Neural cell (in vitro differentiated cells): ENCODE data around the gene SLC52A1. TPM values are rescaled to one million over a fixed set of nuclear protein-coding genes. Genes with fewer than 3 reads are reported as not detected.

ENCODE experiments used
- H2AFZ ChIP-seq: fragments of 200-600, 300-800 bp; sonication (generic), shearing (Covaris generic); 2 replicates; pipeline ENCODE4 v1.6.0; 2014; ENCODE audit warnings: low read depth, mild to moderate bottlenecking, antibody characterized with exemption, low read length, moderate library complexity
- H3F3A ChIP-seq: fragments of 200-600 bp; shearing (Covaris generic); 2 replicates; pipeline ENCODE4 v1.6.1; 2016; ENCODE audit warnings: mild to moderate bottlenecking, moderate library complexity, mixed read lengths, antibody characterized with exemption, low read length; ENCODE audit not compliant: insufficient read depth, poor library complexity, severe bottlenecking
- H3K27ac ChIP-seq: fragments of 200-600, 300-800 bp; sonication (generic), shearing (Covaris generic); 2 replicates; pipeline ENCODE4 v1.5.1; 2014; ENCODE audit warnings: mild to moderate bottlenecking, low read length, moderate library complexity
- H3K27me3 ChIP-seq: fragments of 300-800, 200-600 bp; sonication (generic), shearing (Covaris generic); 2 replicates; pipeline ENCODE4 v1.6.0; 2014; ENCODE audit warnings: mild to moderate bottlenecking, low read depth, low read length, moderate library complexity; ENCODE audit not compliant: insufficient read depth
- H3K36me3 ChIP-seq: fragments of 300-800, 200-600 bp; sonication (generic), shearing (Covaris generic); 2 replicates; pipeline ENCODE4 v1.5.1; 2014; ENCODE audit warnings: mild to moderate bottlenecking, antibody characterized with exemption, low read length, moderate library complexity; ENCODE audit not compliant: insufficient read depth
- H3K4me2 ChIP-seq: fragments of 300-800, 200-600 bp; sonication (generic), shearing (Covaris generic); 2 replicates; pipeline ENCODE4 v1.6.0; 2014; ENCODE audit warnings: mild to moderate bottlenecking, low read length
- H3K4me3 ChIP-seq: fragments of 300-800, 200-600 bp; sonication (generic), shearing (Covaris generic); 2 replicates; pipeline ENCODE4 v1.5.1; 2014; ENCODE audit warnings: mild to moderate bottlenecking, low read length, moderate library complexity
- H3K79me2 ChIP-seq: fragments of 200-600 bp; shearing (Covaris generic); replicated peaks from 2 replicates; pipeline ENCODE4 v1.6.0; 2014; ENCODE audit warnings: mild to moderate bottlenecking, low read length, moderate library complexity; ENCODE audit not compliant: insufficient read depth
- H3K9ac ChIP-seq: fragments of 300-800, 200-600 bp; sonication (generic), shearing (Covaris generic); 2 replicates; pipeline ENCODE4 v1.6.1; 2016; ENCODE audit warnings: mild to moderate bottlenecking, low read length, mixed read lengths
- H3K9me2 ChIP-seq: fragments of 200-600 bp; shearing (Covaris generic); 2 replicates; pipeline ENCODE4 v1.6.1; 2016; ENCODE audit warnings: mild to moderate bottlenecking, low read length, mixed read lengths; ENCODE audit not compliant: insufficient read depth
- H3K9me3 ChIP-seq: fragments of 200-600, 300-800 bp; sonication (generic), shearing (Covaris generic); 2 replicates; pipeline ENCODE4 v1.6.1; 2016; ENCODE audit warnings: mild to moderate bottlenecking, mixed run types, low read length, moderate library complexity, mixed read lengths
- H4K20me1 ChIP-seq: fragments of 200-600 bp; shearing (Covaris generic); 2 replicates; pipeline ENCODE4 v1.6.1; 2016; ENCODE audit warnings: mild to moderate bottlenecking, mixed run types; ENCODE audit not compliant: insufficient read depth
- CTCF ChIP-seq: fragments of 450-650 bp; IDR thresholded peaks from 2 replicates; pipeline ENCODE4 v1.5.1; 2014; ENCODE audit warnings: antibody characterized with exemption, mild to moderate bottlenecking, moderate library complexity; ENCODE audit not compliant: poor library complexity, severe bottlenecking
- EP300 ChIP-seq: fragments of 450-650 bp; conservative IDR thresholded peaks from 2 replicates; pipeline ENCODE4 v1.6.1; 2014; ENCODE audit warnings: antibody characterized with exemption, mild to moderate bottlenecking, moderate library complexity; ENCODE audit not compliant: poor library complexity, severe bottlenecking
- EZH2 ChIP-seq: fragments of 200-600, 300-800 bp; shearing (Covaris generic), sonication (generic); IDR thresholded peaks from 2 replicates; pipeline ENCODE4 v1.6.1; 2014; ENCODE audit warnings: antibody characterized with exemption, low read length, borderline replicate concordance, mild to moderate bottlenecking; ENCODE audit not compliant: insufficient read depth, poor library complexity, severe bottlenecking
- MXI1 ChIP-seq: fragments of 450-650 bp; conservative IDR thresholded peaks from 2 replicates; pipeline ENCODE4 v1.6.1; 2014; ENCODE audit warnings: antibody characterized with exemption, mild to moderate bottlenecking; ENCODE audit not compliant: poor library complexity, severe bottlenecking
- POLR2AphosphoS5 ChIP-seq: IDR thresholded peaks from 2 replicates; pipeline ENCODE4 v1.6.1; 2012
- RAD21 ChIP-seq: fragments of 450-650 bp; conservative IDR thresholded peaks from 2 replicates; pipeline ENCODE4 v1.6.1; 2014; ENCODE audit warnings: antibody characterized with exemption, mild to moderate bottlenecking, moderate library complexity
- REST ChIP-seq: IDR thresholded peaks from 2 replicates; pipeline ENCODE4 v1.6.1; 2012; ENCODE audit warnings: borderline replicate concordance
- SMC3 ChIP-seq: fragments of 450-650 bp; conservative IDR thresholded peaks from 2 replicates; pipeline ENCODE4 v1.6.1; 2014; ENCODE audit warnings: antibody characterized with exemption, mild to moderate bottlenecking, moderate library complexity; ENCODE audit not compliant: poor library complexity
- TAF1 ChIP-seq: IDR thresholded peaks from 2 replicates; pipeline ENCODE4 v1.6.1; 2012; ENCODE audit warnings: low read depth
- polyA plus RNA-seq: library from polyadenylated mRNA; depleted of rRNA; stranded (reverse); fragments of >200 nt; gene quantifications from 2 replicates; pipeline ENCODE4 v1.2.3, GENCODE V29; 2014

The SLC52A1 gene
- polyA plus RNA-seq, 1 donor from 2014 or later = not detected

DNA sequence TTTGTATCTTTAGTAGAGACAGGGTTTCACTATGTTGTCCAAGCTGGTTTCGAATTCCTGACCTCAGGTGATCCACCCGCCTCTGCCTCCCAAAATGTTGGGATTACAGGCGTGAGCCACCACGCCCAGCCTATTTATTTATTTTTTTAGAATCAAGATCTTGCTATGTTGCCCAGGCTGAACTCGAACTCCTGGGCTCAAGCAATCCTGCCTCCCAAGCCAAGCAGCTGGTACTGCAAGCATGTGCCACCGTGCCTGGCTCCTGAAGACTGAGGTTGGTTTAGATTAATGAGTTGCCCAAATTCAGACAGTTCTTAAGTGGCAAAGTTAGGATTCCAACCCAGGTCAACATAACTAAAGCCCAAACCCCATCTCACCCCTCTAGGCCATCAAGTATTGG, 7.9 kb downstream of the SLC52A1 start:
- no peak overlapping the region for H3K27ac ChIP-seq
- no peak overlapping the region for H3K4me2 ChIP-seq
- no peak overlapping the region for H2AFZ ChIP-seq
- H3K9me2 ChIP-seq = no peaks in the 10 kb centered on the region
- no peaks in the 10 kb centered on the region for H3F3A ChIP-seq
- H3K4me3 ChIP-seq = no peak overlapping the region
- H3K27me3 ChIP-seq = no peaks in the 10 kb centered on the region
- H3K9ac ChIP-seq = no peak overlapping the region
- no peaks in the 10 kb centered on the region for H3K79me2 ChIP-seq
- H4K20me1 ChIP-seq = no peaks in the 10 kb centered on the region
- TF ChIP-seq EP300 (no peak), REST (no peak), POLR2AphosphoS5 (no peak), SMC3 (no peak), TAF1 (no peak), RAD21 (no peak), EZH2 (no peak), CTCF (no peak), MXI1 (no peak)
- H3K36me3 ChIP-seq = no peaks in the 10 kb centered on the region
- H3K9me3 ChIP-seq = no peaks in the 10 kb centered on the region

GRCh38 chr17:5024604-5025003, 10.6 kb downstream of the SLC52A1 start:
- no peaks in the 10 kb centered on the region for H3K36me3 ChIP-seq
- no peaks in the 10 kb centered on the region for H3F3A ChIP-seq
- no peaks in the 10 kb centered on the region for H3K9me3 ChIP-seq
- no peak overlapping the region for H3K4me3 ChIP-seq
- H3K9me2 ChIP-seq = no peaks in the 10 kb centered on the region
- no peaks in the 10 kb centered on the region for H4K20me1 ChIP-seq
- no peak for TF ChIP-seq CTCF
- no peak for TF ChIP-seq SMC3
- TF ChIP-seq POLR2AphosphoS5 = no peak
- TF ChIP-seq RAD21 = no peak
- no peak for TF ChIP-seq EZH2
- no peak for TF ChIP-seq TAF1
- TF ChIP-seq REST = no peak
- TF ChIP-seq EP300 = no peak
- TF ChIP-seq MXI1 = no peak
- H3K27me3 ChIP-seq = no peaks in the 10 kb centered on the region
- no peak overlapping the region for H3K9ac ChIP-seq
- no peak overlapping the region for H3K4me2 ChIP-seq
- H2AFZ ChIP-seq = no peak overlapping the region
- no peak overlapping the region for H3K27ac ChIP-seq
- no peaks in the 10 kb centered on the region for H3K79me2 ChIP-seq
